Mucosa of descending colon (tissue), 3 donors: ENCODE results near the gene EGR4. TPM values are rescaled to one million over a fixed set of nuclear protein-coding genes. Genes with fewer than 3 reads are reported as not detected.

ENCODE experiments used
- ATAC-seq: fragments of 200-7000 bp; cut with Tn5 transposase; one replicate; pipeline ENCODE4 v1.9.1; 2020; ENCODE audit warnings: mild to moderate bottlenecking, moderate library complexity
- DNase-seq, 3 donors: peaks; one replicate each; pipeline ENCODE4 v3.0.0-alpha.2; 2020
- H3K36me3 ChIP-seq: fragments of 200-600 bp; one replicate; pipeline ENCODE4 v1.8.0; 2021; ENCODE audit warnings: low read depth, mild to moderate bottlenecking
- H3K4me1 ChIP-seq: fragments of 200-600 bp; one replicate; pipeline ENCODE4 v1.8.0; 2021; ENCODE audit warnings: low read depth, mild to moderate bottlenecking
- H3K4me3 ChIP-seq: fragments of 200-600 bp; one replicate; pipeline ENCODE4 v1.8.0; 2021; ENCODE audit warnings: mild to moderate bottlenecking
- H3K9me3 ChIP-seq: fragments of 200-600 bp; one replicate; pipeline ENCODE4 v1.8.0; 2021; ENCODE audit warnings: mild to moderate bottlenecking
- CTCF ChIP-seq: fragments of 200-600 bp; IDR thresholded peaks from one replicate; pipeline ENCODE4 v1.8.0; 2022; ENCODE audit warnings: antibody characterized with exemption, mild to moderate bottlenecking
- intact Hi-C, 2 donors: fragments of 100-400 bp; cut with DNase I in 1 of 2; cut with micrococcal nuclease in 1 of 2; formaldehyde crosslinking; loops; one replicate each; pipeline versions ENCODE4 v1.11.0 to v1.11.1; 2022; cut with DNase I, micrococcal nuclease
- total RNA-seq, 3 donors: library from RNA; stranded (reverse); fragmentation: NEBNext Ultra II Directional in 2 of 3; extraction: Animal tissue kit (Norgen Biotek cat#: 25700) in 2 of 3; gene quantifications; one replicate each; pipeline versions ENCODE4 v1.2.1 to v1.2.4, GENCODE V29; 2021 to 2023
- donor health status: DM: no; HTN: no; CAD: no; lungs with moderate emphysema.
- donor health status: DM: no; HTN: no; CAD: no.
- donor health status: DM: no; HTN: yes; CAD: no.

The EGR4 gene
- total RNA-seq, 3 donors from 2014 or later, result not detected

- DNase-seq (no peak), ATAC-seq (no peak)
- Histone ChIP-seq H3K36me3 (peaks cover 18% of the 10 kb centered on the region), H3K4me1 (no peaks in the 10 kb centered on the region), H3K9me3 (no peaks in the 10 kb centered on the region), H3K4me3 (no peak overlapping the region)
- no peak for TF ChIP-seq CTCF
- intact Hi-C loops, result no loop called here
These were observed 42.2 kb downstream of the EGR4 start for GRCh38 chr2:73250872-73251846.

GRCh38 chr2:73249636-73250035, 43.7 kb downstream of the EGR4 start:
- DNase-seq, result no peak
- H3K9me3 ChIP-seq, result no peaks in the 10 kb centered on the region
- no peak overlapping the region for H3K4me3 ChIP-seq
- intact Hi-C loops, result no loop called here
- peaks cover 18% of the 10 kb centered on the region for H3K36me3 ChIP-seq
- TF ChIP-seq CTCF, result no peak
- no peak for ATAC-seq
- H3K4me1 ChIP-seq, result no peaks in the 10 kb centered on the region

GRCh38 chr2:73246850-73247249, 46.5 kb downstream of the EGR4 start:
- no peaks in the 10 kb centered on the region for H3K9me3 ChIP-seq
- ATAC-seq, result no peak
- TF ChIP-seq CTCF, result no peak
- no peak overlapping the region for H3K4me3 ChIP-seq
- intact Hi-C loops, result no loop called here
- peaks cover 18% of the 10 kb centered on the region for H3K36me3 ChIP-seq
- DNase-seq, result no peak
- no peaks in the 10 kb centered on the region for H3K4me1 ChIP-seq

- TF ChIP-seq CTCF, result no peak
- Histone ChIP-seq H3K4me3 (no peak overlapping the region), H3K9me3 (no peaks in the 10 kb centered on the region), H3K4me1 (no peaks in the 10 kb centered on the region), H3K36me3 (peaks cover 15% of the 10 kb centered on the region)
- intact Hi-C loops, result no loop called here
- no peak for DNase-seq
- ATAC-seq, result no peak
These were observed 48.8 kb downstream of the EGR4 start for GRCh38 chr2:73244580-73244979.

- Histone ChIP-seq H3K4me3 (no peak overlapping the region), H3K9me3 (no peaks in the 10 kb centered on the region), H3K4me1 (no peaks in the 10 kb centered on the region), H3K36me3 (peaks cover 11% of the 10 kb centered on the region)
- intact Hi-C loops, result no loop called here
- DNase-seq (no peak), ATAC-seq (no peak)
- TF ChIP-seq CTCF, result no peak
These were observed 49.3 kb downstream of the EGR4 start for GRCh38 chr2:73243884-73244570.

Other genes starting within 250 kb of the EGR4 start
- gene SFXN5, start 221.8 kb downstream of the EGR4 start, total RNA-seq, result 10 to 100 TPM; 22.2 to 30.9 (median 27.5) TPM
- 10 to 100 TPM; 17.8 to 27.9 (median 18.3) TPM for gene RAB11FIP5, start 180.6 kb downstream of the EGR4 start, total RNA-seq
- gene NOTO, start 91.0 kb downstream of the EGR4 start, total RNA-seq, result not detected
- 10 to 100 TPM; 10.5 to 20.0 (median 16.0) TPM for gene SMYD5, start 79.3 kb downstream of the EGR4 start, total RNA-seq
- 10 to 100 TPM; 30.4 to 37.4 (median 34.6) TPM for gene PRADC1, start 60.3 kb downstream of the EGR4 start, total RNA-seq
- gene CCT7, start 59.2 kb downstream of the EGR4 start, total RNA-seq, result 100 to 1,000 TPM; 132 to 207 (median 144) TPM
- gene FBXO41, start 9.1 kb downstream of the EGR4 start, total RNA-seq, result 1 to 10 TPM; 2.0 to 4.8 (median 2.9) TPM
- 10 to 100 TPM; 18.3 to 26.6 (median 21.5) TPM for gene ALMS1, start 92.3 kb upstream of the EGR4 start, total RNA-seq